SK-N-SH (cell line): ENCODE results near the gene C1orf141. TPM values are rescaled to one million over a fixed set of nuclear protein-coding genes. Genes with fewer than 3 reads are reported as not detected.

ENCODE experiments used
- CTCF ChIA-PET: fragments of 300-600, 350-600 bp; formaldehyde crosslinking; extraction: SDS; loops from one replicate; lab custom pipeline; 2021; lab: Yijun Ruan, JAX
- POLR2A ChIA-PET: fragments of 350-600 bp; sonication (Branson Sonifier 250); formaldehyde crosslinking; extraction: SDS; loops from one replicate; lab custom pipeline; 2020; ENCODE audit warnings: antibody characterized with exemption, inconsistent platforms; lab: Yijun Ruan, JAX
- DNase-seq: peaks from one replicate; pipeline ENCODE4 v3.0.0; 2012
- H2AFZ ChIP-seq: fragments of 200-600 bp; sonication (generic); 2 replicates; pipeline ENCODE4 v1.8.1; 2016; ENCODE audit warnings: antibody characterized with exemption, mild to moderate bottlenecking, low read depth
- H3F3A ChIP-seq: fragments of 200-600 bp; sonication (generic); replicated peaks from 2 replicates; pipeline ENCODE3; 2016; ENCODE audit warnings: antibody characterized with exemption, mild to moderate bottlenecking; ENCODE audit not compliant: insufficient read depth
- H3K27ac ChIP-seq, 2 experiments: fragments of 200-500 bp in 1 of 2; fragments of 200-600 bp in 1 of 2; sonication (Bioruptor generic) in 1 of 2; sonication (generic), shearing (Covaris generic) in 1 of 2; 2 replicates each; pipeline versions ENCODE4 v1.5.1 to v1.6.1; 2014 to 2016; ENCODE audit warnings: low read depth in 2 of 2, inconsistent platforms in 1 of 2, low read length in 1 of 2, mild to moderate bottlenecking in 1 of 2, mixed read lengths in 1 of 2
- H3K27me3 ChIP-seq: fragments of 200-600 bp; sonication (generic), shearing (Covaris generic); 2 replicates; pipeline ENCODE4 v1.6.1; 2016; ENCODE audit warnings: mixed run types; ENCODE audit not compliant: insufficient read depth
- H3K36me3 ChIP-seq, 2 experiments: fragments of 200-500 bp in 1 of 2; fragments of 200-600 bp in 1 of 2; sonication (Bioruptor generic) in 1 of 2; sonication (generic) in 1 of 2; replicated peaks in 1 of 2; 2 replicates each; pipeline versions ENCODE3 to v1.5.1; 2014 to 2016; ENCODE audit warnings: low read length in 1 of 2, mild to moderate bottlenecking in 1 of 2; ENCODE audit not compliant: insufficient read depth in 2 of 2, control insufficient read depth in 1 of 2
- H3K4me1 ChIP-seq, 2 experiments: fragments of 200-500 bp in 1 of 2; fragments of 200-600 bp in 1 of 2; sonication (Bioruptor generic) in 1 of 2; sonication (generic), shearing (Covaris generic) in 1 of 2; 2 replicates each; pipeline versions ENCODE4 v1.5.1 to v1.6.1; 2014 to 2016; ENCODE audit warnings: low read depth in 1 of 2, low read length in 1 of 2, mixed run types in 1 of 2; ENCODE audit not compliant: insufficient read depth in 2 of 2, control insufficient read depth in 1 of 2
- H3K4me2 ChIP-seq: fragments of 200-600 bp; sonication (generic), shearing (Covaris generic); 2 replicates; pipeline ENCODE4 v1.6.1; 2017; ENCODE audit warnings: mixed run types
- H3K4me3 ChIP-seq, 2 experiments: fragments of 200-500 bp in 1 of 2; fragments of 200-600 bp in 1 of 2; sonication (Bioruptor generic) in 1 of 2; sonication (generic), shearing (Covaris generic) in 1 of 2; 2 replicates each; pipeline versions ENCODE4 v1.5.1 to v1.8.1; 2014 to 2016; ENCODE audit warnings: low read depth in 2 of 2, inconsistent platforms in 1 of 2, low read length in 1 of 2, mild to moderate bottlenecking in 1 of 2, mixed read lengths in 1 of 2, moderate library complexity in 1 of 2
- H3K79me2 ChIP-seq: fragments of 200-600 bp; sonication (generic); 2 replicates; pipeline ENCODE4 v1.8.1; 2017; ENCODE audit warnings: mild to moderate bottlenecking; ENCODE audit not compliant: insufficient read depth
- H3K9ac ChIP-seq: fragments of 200-600 bp; sonication (generic); 2 replicates; pipeline ENCODE4 v1.6.1; 2017; ENCODE audit warnings: mixed run types
- H3K9me2 ChIP-seq: fragments of 200-600 bp; sonication (generic); 2 replicates; pipeline ENCODE4 v1.6.1; 2017; ENCODE audit warnings: mixed run types
- H3K9me3 ChIP-seq: fragments of 200-600 bp; sonication (generic); 2 replicates; pipeline ENCODE4 v1.6.1; 2017; ENCODE audit warnings: mixed run types, mild to moderate bottlenecking, moderate library complexity
- H4K20me1 ChIP-seq: fragments of 200-600 bp; sonication (generic); 2 replicates; pipeline ENCODE4 v1.6.1; 2017; ENCODE audit warnings: mild to moderate bottlenecking, mixed run types; ENCODE audit not compliant: insufficient read depth
- CTCF ChIP-seq: fragments of 200-600 bp; sonication (generic); IDR thresholded peaks from 2 replicates; pipeline ENCODE4 v1.6.1; 2017; ENCODE audit warnings: antibody characterized with exemption, mild to moderate bottlenecking, moderate library complexity
- ELF1 ChIP-seq: IDR thresholded peaks from 2 replicates; pipeline ENCODE4 v1.4.0; 2012
- EP300 ChIP-seq, 2 experiments: IDR thresholded peaks; 2 replicates each; pipeline versions ENCODE4 v1.4.0 to v1.6.1; 2012; ENCODE audit warnings: borderline replicate concordance in 1 of 2, low read depth in 1 of 2, low read length in 1 of 2
- GABPA ChIP-seq: IDR thresholded peaks from 2 replicates; pipeline ENCODE4 v1.4.0; 2012; ENCODE audit warnings: low read depth, mild to moderate bottlenecking
- IRF3 ChIP-seq: fragments of 150-350 bp; IDR thresholded peaks from 2 replicates; pipeline ENCODE4 v1.6.1; 2016; ENCODE audit warnings: mild to moderate bottlenecking, low read depth, low read length
- MEF2A ChIP-seq: IDR thresholded peaks from 2 replicates; pipeline ENCODE4 v1.4.0; 2012; ENCODE audit warnings: low read depth, borderline replicate concordance
- PBX3 ChIP-seq: IDR thresholded peaks from 2 replicates; pipeline ENCODE4; 2012
- POLR2AphosphoS5 ChIP-seq: IDR thresholded peaks from 2 replicates; pipeline ENCODE4 v1.6.1; 2012; ENCODE audit warnings: low read depth, low read length
- RAD21 ChIP-seq: IDR thresholded peaks from 2 replicates; pipeline ENCODE4 v1.6.1; 2012; ENCODE audit warnings: mild to moderate bottlenecking, low read length
- RCOR1 ChIP-seq: fragments of 150-350 bp; IDR thresholded peaks from 2 replicates; pipeline ENCODE4 v1.6.1; 2017; ENCODE audit warnings: antibody characterized with exemption, low read length
- REST ChIP-seq: IDR thresholded peaks from 2 replicates; pipeline ENCODE4 v1.6.1; 2012; ENCODE audit warnings: mild to moderate bottlenecking, low read depth, low read length, moderate library complexity
- RXRA ChIP-seq: IDR thresholded peaks from 2 replicates; pipeline ENCODE4 v1.4.0; 2012; ENCODE audit warnings: low read depth, mild to moderate bottlenecking, borderline replicate concordance
- SIN3A ChIP-seq: IDR thresholded peaks from 2 replicates; pipeline ENCODE4 v1.6.1; 2012; ENCODE audit warnings: low read depth, mild to moderate bottlenecking, low read length, moderate library complexity, borderline replicate concordance
- USF2 ChIP-seq: fragments of 150-350 bp; IDR thresholded peaks from 2 replicates; pipeline ENCODE4 v1.6.1; 2017; ENCODE audit warnings: antibody characterized with exemption, low read length, low read depth, borderline replicate concordance
- YY1 ChIP-seq: IDR thresholded peaks from 2 replicates; pipeline ENCODE4 v1.4.0; 2012; ENCODE audit warnings: low read depth, mild to moderate bottlenecking
- ZBTB33 ChIP-seq: IDR thresholded peaks from 2 replicates; pipeline ENCODE4 v1.4.0; 2012; ENCODE audit warnings: low read depth, borderline replicate concordance
- polyA plus RNA-seq, 3 experiments: library from polyadenylated mRNA; depleted of rRNA; stranded (reverse); fragments of >200 nt; gene quantifications; 2 replicates each; pipeline ENCODE4 v1.2.3, GENCODE V29; 2012

Gene C1orf141
- polyA plus RNA-seq, 1 of the 3 experiments (the other 2 are of a cell fraction), result not detected

GRCh38 chr1:67118191-67118590, 16.6 kb downstream of the C1orf141 start:
- POLR2A ChIA-PET, result no interaction called here

More at GRCh38 chr1:67118191-67118590, 16.6 kb downstream of the C1orf141 start:
- Histone ChIP-seq H3K9me3 (no peaks in the 10 kb centered on the region), H4K20me1 (no peaks in the 10 kb centered on the region), H3K4me2 (no peak overlapping the region), H3F3A (no peaks in the 10 kb centered on the region), H2AFZ (no peak overlapping the region), H3K9me2 (no peaks in the 10 kb centered on the region), H3K27me3 (no peaks in the 10 kb centered on the region), H3K36me3 (no peaks in the 10 kb centered on the region), H3K79me2 (no peaks in the 10 kb centered on the region), H3K4me1 (no peaks in the 10 kb centered on the region), H3K4me3 (no peak overlapping the region), H3K27ac (no peak overlapping the region), H3K9ac (no peak overlapping the region)
- TF ChIP-seq ELF1 (no peak), MEF2A (no peak), POLR2AphosphoS5 (no peak), REST (no peak), RCOR1 (no peak), IRF3 (no peak), ZBTB33 (no peak), GABPA (no peak), EP300 (IDR thresholded peaks at IDR 0.05; ENCODE audit: borderline replicate concordance in 1 of 2, low read depth in 1 of 2, low read length in 1 of 2) (no peak), SIN3A (no peak), USF2 (no peak), YY1 (no peak), RAD21 (no peak), RXRA (no peak), PBX3 (no peak), CTCF (no peak)
- CTCF ChIA-PET, result no interaction called here
- no peak for DNase-seq
